DND-41 (cell line): ENCODE measurements around the gene FAM193B.

ENCODE experiments used
- ATAC-seq: fragments of 200-7000 bp; cut with Tn5 transposase; 3 replicates; pipeline ENCODE4 v1.9.1; 2021; ENCODE audit warnings: low read depth; ENCODE audit not compliant: insufficient read depth
- DNase-seq: peaks from one replicate; pipeline ENCODE4 v3.0.0-alpha.2; 2020
- H2AFZ ChIP-seq: 2 replicates; pipeline ENCODE4 v1.6.0; 2012; ENCODE audit warnings: low read depth, low read length
- H3K27ac ChIP-seq: 2 replicates; pipeline ENCODE4 v1.5.1; 2012; ENCODE audit warnings: low read length, inconsistent platforms
- H3K27me3 ChIP-seq: fragments of 200-600 bp; sonication (generic); 2 replicates; pipeline ENCODE4 v1.6.0; 2012; ENCODE audit warnings: low read length, mild to moderate bottlenecking, inconsistent platforms; ENCODE audit not compliant: insufficient read depth, poor library complexity
- H3K36me3 ChIP-seq: 2 replicates; pipeline ENCODE4 v1.5.1; 2012; ENCODE audit warnings: low read length, inconsistent platforms; ENCODE audit not compliant: insufficient read depth
- H3K4me1 ChIP-seq: 2 replicates; pipeline ENCODE4 v1.5.1; 2012; ENCODE audit warnings: mild to moderate bottlenecking, low read length; ENCODE audit not compliant: insufficient read depth
- H3K4me2 ChIP-seq: 2 replicates; pipeline ENCODE4 v1.6.0; 2012; ENCODE audit warnings: mild to moderate bottlenecking, moderate library complexity, low read length, inconsistent platforms; ENCODE audit not compliant: insufficient read depth
- H3K4me3 ChIP-seq, 2 experiments: fragments of 200-600 bp in 1 of 2; shearing (Covaris generic) in 1 of 2; 2 replicates each; pipeline ENCODE4 v1.5.1; 2012 to 2016; ENCODE audit warnings: inconsistent platforms in 2 of 2, low read length in 2 of 2, mild to moderate bottlenecking in 2 of 2, low read depth in 1 of 2, moderate library complexity in 1 of 2
- H3K79me2 ChIP-seq: 2 replicates; pipeline ENCODE4 v1.6.0; 2012; ENCODE audit warnings: low read length, inconsistent platforms; ENCODE audit not compliant: insufficient read depth
- H3K9ac ChIP-seq: 2 replicates; pipeline ENCODE4 v1.6.0; 2012; ENCODE audit warnings: low read depth, mild to moderate bottlenecking, inconsistent platforms, low read length, moderate library complexity
- H3K9me3 ChIP-seq: 2 replicates; pipeline ENCODE4 v1.5.1; 2012; ENCODE audit warnings: low read length, moderate library complexity, mild to moderate bottlenecking, inconsistent platforms; ENCODE audit not compliant: insufficient read depth, severe bottlenecking
- H4K20me1 ChIP-seq: 2 replicates; pipeline ENCODE4 v1.6.0; 2012; ENCODE audit warnings: low read length; ENCODE audit not compliant: insufficient read depth
- EZH2 ChIP-seq: IDR thresholded peaks from 3 replicates; pipeline ENCODE4 v1.6.1; 2012; ENCODE audit warnings: borderline replicate concordance, low read depth, mild to moderate bottlenecking, moderate library complexity, low read length, inconsistent platforms; ENCODE audit not compliant: severe bottlenecking
- TF ChIP-seq, protein P1 (sequence below): IDR thresholded peaks from 2 replicates; pipeline ENCODE4 v1.5.1; 2012; ENCODE audit warnings: borderline replicate concordance, low read length, moderate library complexity, mild to moderate bottlenecking; ENCODE audit not compliant: poor library complexity, severe bottlenecking; ENCODE audit errors: extremely low read depth

Gene FAM193B

DNA sequence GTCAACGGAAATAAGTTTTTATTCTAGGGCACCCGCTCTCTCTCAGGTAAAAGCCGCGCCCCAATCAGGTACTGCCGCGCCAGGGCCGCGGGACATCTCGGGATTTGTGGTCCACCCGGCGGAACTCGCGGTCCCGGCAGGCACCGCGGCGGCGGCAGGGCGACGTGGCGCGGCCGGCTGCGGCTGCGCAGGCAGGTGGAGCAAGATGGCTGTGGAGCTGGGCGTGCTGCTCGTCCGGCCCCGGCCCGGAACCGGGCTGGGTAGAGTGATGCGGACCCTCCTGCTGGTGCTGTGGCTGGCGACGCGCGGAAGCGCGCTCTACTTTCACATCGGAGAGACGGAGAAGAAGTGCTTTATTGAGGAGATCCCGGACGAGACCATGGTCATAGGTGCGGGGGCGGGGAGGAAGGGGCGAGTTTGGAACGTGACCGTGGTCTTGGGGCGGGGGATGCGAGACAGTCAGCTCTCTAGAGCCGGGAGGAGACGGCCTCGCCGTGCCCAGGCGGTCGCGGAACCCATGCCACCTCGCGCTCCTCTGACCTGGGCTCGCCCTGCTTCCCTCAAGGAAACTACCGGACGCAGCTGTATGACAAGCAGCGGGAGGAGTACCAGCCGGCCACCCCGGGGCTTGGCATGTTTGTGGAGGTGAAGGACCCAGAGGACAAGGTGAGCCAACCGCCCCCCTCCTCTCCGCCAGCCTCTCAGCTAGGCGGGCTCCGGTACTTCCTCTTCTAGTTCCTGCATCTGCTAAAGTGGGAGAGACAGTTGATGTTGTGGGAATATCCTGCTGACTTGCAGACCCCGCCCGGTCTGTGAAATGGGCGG lies 37.9 kb upstream of the FAM193B start, which contains the start of gene TMED9:
TMED9 (plus strand) TSS at position 194 of the 825 bp plus-strand sequence; CDS start at position 206, 12 bp downstream.
- peak within 1 kb of the TSS; percentile 65 to 85 for H3K4me3 ChIP-seq
- TF ChIP-seq, protein P1, sequence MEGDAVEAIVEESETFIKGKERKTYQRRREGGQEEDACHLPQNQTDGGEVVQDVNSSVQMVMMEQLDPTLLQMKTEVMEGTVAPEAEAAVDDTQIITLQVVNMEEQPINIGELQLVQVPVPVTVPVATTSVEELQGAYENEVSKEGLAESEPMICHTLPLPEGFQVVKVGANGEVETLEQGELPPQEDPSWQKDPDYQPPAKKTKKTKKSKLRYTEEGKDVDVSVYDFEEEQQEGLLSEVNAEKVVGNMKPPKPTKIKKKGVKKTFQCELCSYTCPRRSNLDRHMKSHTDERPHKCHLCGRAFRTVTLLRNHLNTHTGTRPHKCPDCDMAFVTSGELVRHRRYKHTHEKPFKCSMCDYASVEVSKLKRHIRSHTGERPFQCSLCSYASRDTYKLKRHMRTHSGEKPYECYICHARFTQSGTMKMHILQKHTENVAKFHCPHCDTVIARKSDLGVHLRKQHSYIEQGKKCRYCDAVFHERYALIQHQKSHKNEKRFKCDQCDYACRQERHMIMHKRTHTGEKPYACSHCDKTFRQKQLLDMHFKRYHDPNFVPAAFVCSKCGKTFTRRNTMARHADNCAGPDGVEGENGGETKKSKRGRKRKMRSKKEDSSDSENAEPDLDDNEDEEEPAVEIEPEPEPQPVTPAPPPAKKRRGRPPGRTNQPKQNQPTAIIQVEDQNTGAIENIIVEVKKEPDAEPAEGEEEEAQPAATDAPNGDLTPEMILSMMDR = no peak
- no peak for TF ChIP-seq EZH2
- ATAC-seq (peak; percentile 98), DNase-seq (peak; percentile 85)
- H3K27ac ChIP-seq = peak within 1 kb of the TSS; percentile 83
- H2AFZ ChIP-seq = peak within 1 kb of the TSS; percentile 86
- H3K4me1 ChIP-seq = peaks cover 26% of the 10 kb centered on the region
- no peaks in the 10 kb centered on the region for H3K9me3 ChIP-seq
- H3K9ac ChIP-seq = peak within 1 kb of the TSS; percentile 89
- H3K79me2 ChIP-seq = peaks cover 24% of the 10 kb centered on the region
- peak within 1 kb of the TSS; percentile 83 for H3K4me2 ChIP-seq
- no peaks in the 10 kb centered on the region for H3K27me3 ChIP-seq
- peaks cover 11% of the 10 kb centered on the region for H4K20me1 ChIP-seq
- H3K36me3 ChIP-seq = peaks cover 37% of the 10 kb centered on the region

GRCh38 chr5:177591690-177592009 lies 37.3 kb upstream of the FAM193B start:
- Histone ChIP-seq H3K27ac (peak overlapping the region; percentile 15; the same call in 1 of the 2 replicates), H3K4me3 (peak overlapping the region; percentile 65 to 85; a peak in 3 of 4 replicates), H3K27me3 (no peaks in the 10 kb centered on the region), H2AFZ (peak overlapping the region; percentile 86), H3K36me3 (peaks cover 35% of the 10 kb centered on the region), H3K4me1 (peaks cover 26% of the 10 kb centered on the region), H4K20me1 (peaks cover 11% of the 10 kb centered on the region), H3K9me3 (no peaks in the 10 kb centered on the region), H3K9ac (peak overlapping the region; percentile 89; the same call in 1 of the 2 replicates), H3K79me2 (peaks cover 24% of the 10 kb centered on the region), H3K4me2 (peak overlapping the region; percentile 83)
- ATAC-seq (no peak), DNase-seq (no peak)
- no peak for TF ChIP-seq EZH2
- TF ChIP-seq, protein P1 = no peak

DNA sequence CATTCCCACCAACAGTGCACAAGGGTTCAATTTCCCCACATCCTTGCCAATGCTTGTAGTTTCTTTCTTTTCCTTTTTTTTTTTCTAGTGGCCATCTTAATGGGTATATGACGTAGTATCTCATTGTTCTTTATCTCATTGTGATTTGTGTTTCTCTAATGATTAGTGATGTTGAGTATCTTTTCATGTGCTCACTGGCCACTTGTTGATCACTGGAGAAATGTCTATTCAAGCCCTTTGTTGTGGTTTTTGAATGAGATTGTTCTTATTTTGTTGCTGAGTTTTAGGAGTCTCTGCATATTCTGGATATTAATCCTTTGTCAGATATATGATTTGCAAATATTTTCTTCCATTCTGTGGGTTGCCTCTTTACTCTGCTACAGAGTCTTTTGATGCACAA lies 36.0 kb upstream of the FAM193B start:
- TF ChIP-seq, protein P1 = no peak
- no peak for TF ChIP-seq EZH2
- no peak for DNase-seq
- Histone ChIP-seq H3K4me3 (no peak overlapping the region), H3K4me1 (peaks cover 26% of the 10 kb centered on the region), H3K27me3 (peaks cover 2% of the 10 kb centered on the region), H2AFZ (no peak overlapping the region), H3K9ac (no peak overlapping the region), H4K20me1 (peaks cover 11% of the 10 kb centered on the region), H3K4me2 (no peak overlapping the region), H3K9me3 (no peaks in the 10 kb centered on the region), H3K27ac (no peak overlapping the region), H3K36me3 (peaks cover 23% of the 10 kb centered on the region), H3K79me2 (peaks cover 24% of the 10 kb centered on the region)
- ATAC-seq = no peak
